ENCODE data around the gene ARHGAP42.

DNA sequence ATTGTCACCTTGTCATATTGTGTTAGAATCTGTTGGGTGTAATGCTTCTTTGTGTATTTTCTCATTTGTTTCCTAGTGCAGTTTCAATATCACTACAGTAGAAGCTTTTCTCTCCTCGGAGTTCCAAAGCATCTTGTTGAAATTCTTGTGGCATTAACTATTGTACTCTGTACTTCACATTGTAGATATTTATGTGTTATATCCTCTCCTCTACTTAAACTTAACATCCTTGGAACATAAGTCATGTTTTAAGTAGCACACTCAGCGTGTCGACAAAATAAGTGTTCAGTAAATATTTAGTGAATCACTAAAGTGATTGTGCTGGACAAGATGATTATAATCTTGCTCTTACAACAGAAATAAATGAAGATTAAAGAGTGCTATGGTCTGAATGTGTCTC lies 201.7 kb downstream of the ARHGAP42 start:
- TF ChIP-seq POLR2A (IDR thresholded peaks at IDR 0.05) (no peak), EP300 (IDR thresholded peaks at IDR 0.05) (no peak)
- TF ChIP-seq, protein P1, sequence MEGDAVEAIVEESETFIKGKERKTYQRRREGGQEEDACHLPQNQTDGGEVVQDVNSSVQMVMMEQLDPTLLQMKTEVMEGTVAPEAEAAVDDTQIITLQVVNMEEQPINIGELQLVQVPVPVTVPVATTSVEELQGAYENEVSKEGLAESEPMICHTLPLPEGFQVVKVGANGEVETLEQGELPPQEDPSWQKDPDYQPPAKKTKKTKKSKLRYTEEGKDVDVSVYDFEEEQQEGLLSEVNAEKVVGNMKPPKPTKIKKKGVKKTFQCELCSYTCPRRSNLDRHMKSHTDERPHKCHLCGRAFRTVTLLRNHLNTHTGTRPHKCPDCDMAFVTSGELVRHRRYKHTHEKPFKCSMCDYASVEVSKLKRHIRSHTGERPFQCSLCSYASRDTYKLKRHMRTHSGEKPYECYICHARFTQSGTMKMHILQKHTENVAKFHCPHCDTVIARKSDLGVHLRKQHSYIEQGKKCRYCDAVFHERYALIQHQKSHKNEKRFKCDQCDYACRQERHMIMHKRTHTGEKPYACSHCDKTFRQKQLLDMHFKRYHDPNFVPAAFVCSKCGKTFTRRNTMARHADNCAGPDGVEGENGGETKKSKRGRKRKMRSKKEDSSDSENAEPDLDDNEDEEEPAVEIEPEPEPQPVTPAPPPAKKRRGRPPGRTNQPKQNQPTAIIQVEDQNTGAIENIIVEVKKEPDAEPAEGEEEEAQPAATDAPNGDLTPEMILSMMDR (IDR thresholded peaks at IDR 0.05): no peak

All from ovary (tissue), 3 donors.